ENCODE results near the gene PEAK1.

Gene PEAK1

GRCh38 chr15:77393471-77393840 is 26.4 kb downstream of the PEAK1 start:
- no peak for DNase-seq (ENCODE audit: low read depth)

GRCh38 chr15:77392762-77393470 is 27.0 kb downstream of the PEAK1 start:
- no peak overlapping the region for H3K4me3 ChIP-seq (ENCODE audit: low read depth, low read length)
- no peak for TF ChIP-seq CTCF (IDR thresholded peaks at IDR 0.05; ENCODE audit: control insufficient read depth, extremely low read depth, insufficient read depth)
- no peak for DNase-seq (ENCODE audit: low read depth)

More at GRCh38 chr15:77393471-77393840, 26.4 kb downstream of the PEAK1 start:
- TF ChIP-seq CTCF (IDR thresholded peaks at IDR 0.05; ENCODE audit: control insufficient read depth, extremely low read depth, insufficient read depth): no peak
- H3K4me3 ChIP-seq (ENCODE audit: low read depth, low read length): no peak overlapping the region

GRCh38 chr15:77391372-77391951 is 28.4 kb downstream of the PEAK1 start:
- no peak overlapping the region for H3K4me3 ChIP-seq (ENCODE audit: low read depth, low read length)
- no peak for TF ChIP-seq CTCF (IDR thresholded peaks at IDR 0.05; ENCODE audit: control insufficient read depth, extremely low read depth, insufficient read depth)
- DNase-seq (ENCODE audit: low read depth): no peak

GRCh38 chr15:77387365-77388105 is 32.4 kb downstream of the PEAK1 start:
- no peak for DNase-seq (ENCODE audit: low read depth)
- no peak overlapping the region for H3K4me3 ChIP-seq (ENCODE audit: low read depth, low read length)
- no peak for TF ChIP-seq CTCF (IDR thresholded peaks at IDR 0.05; ENCODE audit: control insufficient read depth, extremely low read depth, insufficient read depth)

GRCh38 chr15:77386626-77387025 is 33.3 kb downstream of the PEAK1 start:
- DNase-seq (ENCODE audit: low read depth): no peak
- no peak overlapping the region for H3K4me3 ChIP-seq (ENCODE audit: low read depth, low read length)
- TF ChIP-seq CTCF (IDR thresholded peaks at IDR 0.05; ENCODE audit: control insufficient read depth, extremely low read depth, insufficient read depth): no peak

- H3K4me3 ChIP-seq (ENCODE audit: low read depth, low read length): no peak overlapping the region
- no peak for DNase-seq (ENCODE audit: low read depth)
- TF ChIP-seq CTCF (IDR thresholded peaks at IDR 0.05; ENCODE audit: control insufficient read depth, extremely low read depth, insufficient read depth): no peak
Measured at GRCh38 chr15:77384589-77385359, 35.1 kb downstream of the PEAK1 start.
